GM12878 (cell line): ENCODE results near the gene SPATA16.

Experiments
- BMI1 ChIP-seq: fragments of 450-650 bp; IDR thresholded peaks from 2 replicates; pipeline ENCODE4 v1.6.1; 2016; ENCODE audit warnings: mild to moderate bottlenecking, moderate library complexity, borderline replicate concordance
- CBFB ChIP-seq: IDR thresholded peaks from 2 replicates; pipeline ENCODE4 v1.6.1; 2016; ENCODE audit warnings: antibody characterized with exemption, low read depth
- CHD1 ChIP-seq: IDR thresholded peaks from 2 replicates; pipeline ENCODE4 v1.6.1; 2012; ENCODE audit warnings: low read depth, low read length, improper control_type of control experiment
- EP300 ChIP-seq, 2 experiments: fragments of 150-350 bp in 1 of 2; IDR thresholded peaks; 2 replicates each; pipeline ENCODE4 v1.6.1; 2011 to 2012; ENCODE audit warnings: low read depth in 2 of 2, low read length in 2 of 2, borderline replicate concordance in 1 of 2, improper control_type of control experiment in 1 of 2, inconsistent platforms in 1 of 2; ENCODE audit not compliant: control insufficient read depth in 1 of 2
- FOXM1 ChIP-seq: IDR thresholded peaks from 2 replicates; pipeline ENCODE4 v1.6.1; 2012; ENCODE audit warnings: low read depth, mild to moderate bottlenecking, inconsistent platforms, low read length, moderate library complexity
- GABPA ChIP-seq: IDR thresholded peaks from 2 replicates; pipeline ENCODE4 v1.6.1; 2014; ENCODE audit warnings: antibody characterized with exemption, low read depth, mild to moderate bottlenecking, inconsistent platforms
- JUND ChIP-seq: IDR thresholded peaks from 2 replicates; pipeline ENCODE4 v1.6.1; 2012; ENCODE audit warnings: low read depth, mild to moderate bottlenecking, low read length, improper control_type of control experiment, moderate library complexity
- NR2C2 ChIP-seq: IDR thresholded peaks from 2 replicates; pipeline ENCODE4 v1.6.1; 2011; ENCODE audit warnings: borderline replicate concordance, low read depth; ENCODE audit not compliant: control insufficient read depth, insufficient read length
- POLR2AphosphoS5 ChIP-seq: IDR thresholded peaks from 2 replicates; pipeline ENCODE4 v1.6.1; 2011; ENCODE audit warnings: mild to moderate bottlenecking, low read length, inconsistent platforms
- RBBP5 ChIP-seq: fragments of 200-600 bp; sonication (generic); conservative IDR thresholded peaks from 2 replicates; pipeline ENCODE4 v1.6.1; 2016
- SMC3 ChIP-seq: IDR thresholded peaks from 2 replicates; pipeline ENCODE4 v1.6.1; 2011; ENCODE audit warnings: low read length, improper control_type of control experiment, borderline replicate concordance
- ZNF274 ChIP-seq: IDR thresholded peaks from one replicate; pipeline ENCODE4 v1.8.0; 2011; ENCODE audit not compliant: insufficient read length, insufficient read depth
- TF ChIP-seq, protein P1 (sequence below), 3 experiments: IDR thresholded peaks in 2 of 3; conservative IDR thresholded peaks in 1 of 3; 2 replicates each; pipeline ENCODE4 v1.5.1; 2011; ENCODE audit warnings: low read depth in 3 of 3, low read length in 3 of 3, mild to moderate bottlenecking in 3 of 3, control low read depth in 2 of 3, moderate library complexity in 2 of 3, inconsistent platforms in 1 of 3, mixed read lengths in 1 of 3; ENCODE audit not compliant: control insufficient read depth in 2 of 3, insufficient read depth in 1 of 3; ENCODE audit errors: extremely low read depth in 1 of 3
- TF ChIP-seq, protein P2 (sequence below): fragments of 450-650 bp; formaldehyde crosslinking; IDR thresholded peaks from 2 replicates; pipeline ENCODE4 v1.5.0; 2022; ENCODE audit warnings: mild to moderate bottlenecking, missing genetic modification characterization

DNA sequence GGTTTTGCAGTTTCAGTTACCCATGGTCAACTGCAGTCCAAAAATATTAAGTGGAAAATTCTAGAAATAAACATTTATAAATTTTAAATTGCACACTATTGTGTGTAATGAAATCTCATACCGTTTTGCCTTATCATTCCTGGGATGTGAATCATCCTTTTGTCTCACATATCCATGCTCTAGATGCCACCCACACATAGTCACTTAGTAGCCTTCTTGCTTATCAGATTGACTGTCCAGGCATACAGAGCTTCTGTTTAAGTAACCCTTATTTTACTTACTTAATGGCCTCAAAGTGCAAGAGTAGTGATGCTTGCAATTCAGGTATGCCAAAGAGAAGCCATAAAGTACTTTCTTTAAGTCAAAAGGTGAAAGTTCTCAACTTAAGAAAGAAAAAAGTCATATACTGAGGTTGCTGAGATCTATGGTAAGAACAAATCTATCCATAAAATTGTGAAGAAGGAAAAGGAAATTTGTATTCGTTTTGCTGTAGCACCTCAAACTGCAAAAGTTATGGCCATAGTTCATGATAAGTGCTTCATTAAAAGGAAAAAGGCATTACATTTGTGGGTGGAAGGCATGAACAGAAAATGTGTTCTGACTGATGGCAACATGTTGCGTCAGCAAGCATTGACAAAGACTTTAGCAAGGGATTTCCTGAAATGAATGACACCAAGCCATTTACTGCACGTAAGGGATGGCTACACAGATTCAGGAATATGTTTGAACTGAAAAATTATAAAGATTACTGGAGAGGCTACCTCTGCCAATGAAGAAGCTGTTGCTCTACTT, 43.8 kb downstream of the SPATA16 start:
- TF ChIP-seq POLR2AphosphoS5 (no peak), SMC3 (no peak), RBBP5 (no peak), GABPA (no peak), EP300 (IDR thresholded peaks at IDR 0.05; ENCODE audit: borderline replicate concordance in 1 of 2, control insufficient read depth in 1 of 2, low read depth in 2 of 2, low read length in 2 of 2) (no peak), BMI1 (no peak), ZNF274 (no peak), CBFB (no peak), NR2C2 (no peak), CHD1 (no peak), JUND (no peak), FOXM1 (no peak)
- TF ChIP-seq, protein P1, sequence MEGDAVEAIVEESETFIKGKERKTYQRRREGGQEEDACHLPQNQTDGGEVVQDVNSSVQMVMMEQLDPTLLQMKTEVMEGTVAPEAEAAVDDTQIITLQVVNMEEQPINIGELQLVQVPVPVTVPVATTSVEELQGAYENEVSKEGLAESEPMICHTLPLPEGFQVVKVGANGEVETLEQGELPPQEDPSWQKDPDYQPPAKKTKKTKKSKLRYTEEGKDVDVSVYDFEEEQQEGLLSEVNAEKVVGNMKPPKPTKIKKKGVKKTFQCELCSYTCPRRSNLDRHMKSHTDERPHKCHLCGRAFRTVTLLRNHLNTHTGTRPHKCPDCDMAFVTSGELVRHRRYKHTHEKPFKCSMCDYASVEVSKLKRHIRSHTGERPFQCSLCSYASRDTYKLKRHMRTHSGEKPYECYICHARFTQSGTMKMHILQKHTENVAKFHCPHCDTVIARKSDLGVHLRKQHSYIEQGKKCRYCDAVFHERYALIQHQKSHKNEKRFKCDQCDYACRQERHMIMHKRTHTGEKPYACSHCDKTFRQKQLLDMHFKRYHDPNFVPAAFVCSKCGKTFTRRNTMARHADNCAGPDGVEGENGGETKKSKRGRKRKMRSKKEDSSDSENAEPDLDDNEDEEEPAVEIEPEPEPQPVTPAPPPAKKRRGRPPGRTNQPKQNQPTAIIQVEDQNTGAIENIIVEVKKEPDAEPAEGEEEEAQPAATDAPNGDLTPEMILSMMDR (IDR thresholded peaks at IDR 0.05 in 2 of 3, conservative IDR thresholded peaks at IDR 0.05 in 1 of 3; ENCODE audit: control insufficient read depth in 2 of 3, extremely low read depth in 1 of 3, insufficient read depth in 1 of 3, low read depth in 3 of 3, low read length in 3 of 3), result no peak
- TF ChIP-seq, protein P2, sequence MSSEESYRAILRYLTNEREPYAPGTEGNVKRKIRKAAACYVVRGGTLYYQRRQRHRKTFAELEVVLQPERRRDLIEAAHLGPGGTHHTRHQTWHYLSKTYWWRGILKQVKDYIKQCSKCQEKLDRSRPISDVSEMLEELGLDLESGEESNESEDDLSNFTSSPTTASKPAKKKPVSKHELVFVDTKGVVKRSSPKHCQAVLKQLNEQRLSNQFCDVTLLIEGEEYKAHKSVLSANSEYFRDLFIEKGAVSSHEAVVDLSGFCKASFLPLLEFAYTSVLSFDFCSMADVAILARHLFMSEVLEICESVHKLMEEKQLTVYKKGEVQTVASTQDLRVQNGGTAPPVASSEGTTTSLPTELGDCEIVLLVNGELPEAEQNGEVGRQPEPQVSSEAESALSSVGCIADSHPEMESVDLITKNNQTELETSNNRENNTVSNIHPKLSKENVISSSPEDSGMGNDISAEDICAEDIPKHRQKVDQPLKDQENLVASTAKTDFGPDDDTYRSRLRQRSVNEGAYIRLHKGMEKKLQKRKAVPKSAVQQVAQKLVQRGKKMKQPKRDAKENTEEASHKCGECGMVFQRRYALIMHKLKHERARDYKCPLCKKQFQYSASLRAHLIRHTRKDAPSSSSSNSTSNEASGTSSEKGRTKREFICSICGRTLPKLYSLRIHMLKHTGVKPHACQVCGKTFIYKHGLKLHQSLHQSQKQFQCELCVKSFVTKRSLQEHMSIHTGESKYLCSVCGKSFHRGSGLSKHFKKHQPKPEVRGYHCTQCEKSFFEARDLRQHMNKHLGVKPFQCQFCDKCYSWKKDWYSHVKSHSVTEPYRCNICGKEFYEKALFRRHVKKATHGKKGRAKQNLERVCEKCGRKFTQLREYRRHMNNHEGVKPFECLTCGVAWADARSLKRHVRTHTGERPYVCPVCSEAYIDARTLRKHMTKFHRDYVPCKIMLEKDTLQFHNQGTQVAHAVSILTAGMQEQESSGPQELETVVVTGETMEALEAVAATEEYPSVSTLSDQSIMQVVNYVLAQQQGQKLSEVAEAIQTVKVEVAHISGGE (CRISPR knock-in tag), result no peak
